H9 (cell line): ENCODE data around the gene ZWILCH. TPM values are rescaled to one million over a fixed set of nuclear protein-coding genes. Genes with fewer than 3 reads are reported as not detected.

Source experiments
- DNase-seq: peaks from one replicate; pipeline ENCODE4 v3.0.0-alpha.2; 2017
- H2AFZ ChIP-seq: one replicate; pipeline ENCODE4 v1.6.1; 2013; ENCODE audit warnings: mild to moderate bottlenecking, low read length, control low read depth, moderate library complexity
- H2AK5ac ChIP-seq: 2 replicates; pipeline ENCODE4 v1.6.1; 2013; ENCODE audit warnings: low read length, control low read depth, mixed read lengths; ENCODE audit not compliant: insufficient read length
- H2BK120ac ChIP-seq: one replicate; pipeline ENCODE4 v1.6.1; 2013; ENCODE audit warnings: low read depth, mild to moderate bottlenecking, low read length, control low read depth, inconsistent platforms; ENCODE audit not compliant: poor library complexity, severe bottlenecking
- H2BK12ac ChIP-seq: 2 replicates; pipeline ENCODE4 v1.6.1; 2013; ENCODE audit warnings: low read length, control low read depth, mixed read lengths, low read depth; ENCODE audit not compliant: insufficient read length
- H2BK15ac ChIP-seq: 2 replicates; pipeline ENCODE4 v1.6.1; 2013; ENCODE audit warnings: low read depth, low read length, control low read depth
- H2BK20ac ChIP-seq: one replicate; pipeline ENCODE4 v1.6.1; 2013; ENCODE audit warnings: low read depth, mild to moderate bottlenecking, low read length, control low read depth, inconsistent platforms; ENCODE audit not compliant: poor library complexity, severe bottlenecking
- H2BK5ac ChIP-seq: 2 replicates; pipeline ENCODE4 v1.6.1; 2013; ENCODE audit warnings: low read length, control low read depth, mixed read lengths; ENCODE audit not compliant: insufficient read length
- H3K14ac ChIP-seq: 2 replicates; pipeline ENCODE4 v1.6.1; 2013; ENCODE audit warnings: low read length, control low read depth; ENCODE audit not compliant: insufficient read depth
- H3K18ac ChIP-seq: 2 replicates; pipeline ENCODE4 v1.6.1; 2013; ENCODE audit warnings: low read depth, mild to moderate bottlenecking, mixed read lengths, low read length, control low read depth; ENCODE audit not compliant: insufficient read length
- H3K23ac ChIP-seq: 2 replicates; pipeline ENCODE4 v1.6.1; 2013; ENCODE audit warnings: low read length, control low read depth, mixed read lengths, low read depth; ENCODE audit not compliant: insufficient read length
- H3K23me2 ChIP-seq: 2 replicates; pipeline ENCODE4 v1.6.1; 2013; ENCODE audit warnings: low read depth, mild to moderate bottlenecking, mixed read lengths, low read length, control low read depth; ENCODE audit not compliant: insufficient read length, poor library complexity, severe bottlenecking
- H3K27ac ChIP-seq: 2 replicates; pipeline ENCODE4 v1.5.1; 2013; ENCODE audit warnings: low read length, control low read depth, mixed read lengths, low read depth; ENCODE audit not compliant: insufficient read length
- H3K27me3 ChIP-seq: 2 replicates; pipeline ENCODE4 v1.6.1; 2013; ENCODE audit warnings: low read length, control low read depth, inconsistent platforms; ENCODE audit not compliant: insufficient read depth
- H3K4ac ChIP-seq: 2 replicates; pipeline ENCODE4 v1.6.1; 2013; ENCODE audit warnings: low read depth, mild to moderate bottlenecking, control low read depth, inconsistent platforms, low read length, moderate library complexity
- H3K4me1 ChIP-seq: 2 replicates; pipeline ENCODE4 v1.6.1; 2013; ENCODE audit warnings: low read length, control low read depth, inconsistent platforms; ENCODE audit not compliant: insufficient read depth
- H3K4me2 ChIP-seq: 2 replicates; pipeline ENCODE4 v1.6.1; 2013; ENCODE audit warnings: low read length, control low read depth, mixed read lengths; ENCODE audit not compliant: insufficient read length, insufficient read depth
- H3K56ac ChIP-seq: 2 replicates; pipeline ENCODE4 v1.6.1; 2013; ENCODE audit warnings: low read depth, mild to moderate bottlenecking, mixed read lengths, low read length, control low read depth; ENCODE audit not compliant: insufficient read length
- H3K79me1 ChIP-seq: 2 replicates; pipeline ENCODE4 v1.6.1; 2013; ENCODE audit warnings: low read depth, mild to moderate bottlenecking, moderate library complexity, low read length, control low read depth, inconsistent platforms; ENCODE audit not compliant: insufficient read depth, poor library complexity, severe bottlenecking
- H3K79me2 ChIP-seq: 2 replicates; pipeline ENCODE4 v1.6.1; 2013; ENCODE audit warnings: low read length, control low read depth, inconsistent platforms; ENCODE audit not compliant: insufficient read depth
- H3K9ac ChIP-seq: 2 replicates; pipeline ENCODE4 v1.6.1; 2013; ENCODE audit warnings: low read length, control low read depth, mixed read lengths; ENCODE audit not compliant: insufficient read length; ENCODE audit errors: extremely low read depth
- H3K9me3 ChIP-seq: one replicate; pipeline ENCODE4 v1.6.1; 2013; ENCODE audit warnings: low read depth, low read length, inconsistent platforms; ENCODE audit not compliant: control insufficient read depth
- H3T11ph ChIP-seq: one replicate; pipeline ENCODE4 v1.6.1; 2013; ENCODE audit warnings: mild to moderate bottlenecking, low read length, control low read depth, inconsistent platforms
- H4K20me1 ChIP-seq: one replicate; pipeline ENCODE4 v1.6.1; 2013; ENCODE audit not compliant: control insufficient read depth, insufficient read length, insufficient read depth
- H4K5ac ChIP-seq: 2 replicates; pipeline ENCODE4 v1.6.1; 2013; ENCODE audit warnings: low read depth, mild to moderate bottlenecking, mixed read lengths, low read length, control low read depth; ENCODE audit not compliant: insufficient read length
- H4K8ac ChIP-seq: replicated peaks from 2 replicates; pipeline ENCODE4 v1.6.1; 2013; ENCODE audit warnings: low read length, control low read depth, mixed read lengths, low read depth; ENCODE audit not compliant: insufficient read length
- H4K91ac ChIP-seq: 2 replicates; pipeline ENCODE4 v1.6.1; 2013; ENCODE audit warnings: low read depth, mild to moderate bottlenecking, moderate library complexity, mixed read lengths, low read length, control low read depth; ENCODE audit not compliant: insufficient read length
- H3K27ac Mint-ChIP-seq, 3 experiments: 2 replicates in 2 of 3; 3 replicates in 1 of 3; pipeline ENCODE4 v1.8.0; 2020 to 2021; ENCODE audit warnings: mixed read lengths in 3 of 3, mild to moderate bottlenecking in 1 of 3, moderate library complexity in 1 of 3
- H3K27me3 Mint-ChIP-seq: 2 replicates; pipeline ENCODE4 v1.8.0; 2021; ENCODE audit warnings: low read depth, mild to moderate bottlenecking, moderate library complexity, mixed read lengths
- H3K36me3 Mint-ChIP-seq, 3 experiments: 2 replicates in 2 of 3; 3 replicates in 1 of 3; pipeline ENCODE4 v1.8.0; 2020 to 2021; ENCODE audit warnings: low read depth in 3 of 3, mixed read lengths in 3 of 3; ENCODE audit not compliant: insufficient read depth in 1 of 3
- H3K4me1 Mint-ChIP-seq, 2 experiments: 2 replicates each; pipeline ENCODE4 v1.8.0; 2020; ENCODE audit warnings: mixed read lengths in 2 of 2
- H3K4me3 Mint-ChIP-seq, 2 experiments: 2 replicates in 1 of 2; 3 replicates in 1 of 2; pipeline ENCODE4 v1.8.0; 2020 to 2021; ENCODE audit warnings: mild to moderate bottlenecking in 2 of 2, mixed read lengths in 2 of 2, moderate library complexity in 1 of 2
- H3K9me3 Mint-ChIP-seq, 2 experiments: 2 replicates in 1 of 2; 3 replicates in 1 of 2; pipeline ENCODE4 v1.8.0; 2020; ENCODE audit warnings: mild to moderate bottlenecking in 2 of 2, mixed read lengths in 2 of 2, moderate library complexity in 1 of 2
- CTCF ChIP-seq: fragments of 200-600 bp; sonication (generic); conservative IDR thresholded peaks from 3 replicates; pipeline ENCODE4 v1.8.0; 2021; ENCODE audit warnings: antibody characterized with exemption, mild to moderate bottlenecking
- WGBS: extraction: QIAGEN DNeasy Blood & Tissue Kit; methylation state at CpG from one replicate; pipeline ENCODE4 v1.1.7; 2013; ENCODE audit warnings: missing lambda C conversion rate, low lambda C conversion rate, mixed read lengths; ENCODE audit not compliant: insufficient read length; ENCODE audit errors: extremely low coverage; 5-methylcytosine and 5-hydroxymethylcytosine counted together
- long read RNA-seq: library from polyadenylated mRNA; unstranded; transcript quantifications from one replicate; pipeline ENCODE4 v2.0.0, GENCODE V29; 2020
- total RNA-seq: library from RNA; stranded (reverse); gene quantifications from 2 replicates; pipeline ENCODE4 v1.2.1, GENCODE V29; 2021

The ZWILCH gene
- total RNA-seq = 47.2 and 48.0 TPM in 2 replicates
- long read RNA-seq, transcript ZWILCH-203 (18 exons, 2,206 nt) = minor isoform, 10 of 543 reads
- long read RNA-seq, transcript ZWILCH-202 (19 exons, 3,256 nt) = minor isoform, 75 of 543 reads
- long read RNA-seq, transcript ZWILCH-201 (19 exons, 3,960 nt) = major isoform, 198 of 543 reads
- long read RNA-seq, partial matches to known transcripts = 216 of 543 reads
- long read RNA-seq, other reads (novel, unspliced or antisense) = 44 of 543 reads

DNA sequence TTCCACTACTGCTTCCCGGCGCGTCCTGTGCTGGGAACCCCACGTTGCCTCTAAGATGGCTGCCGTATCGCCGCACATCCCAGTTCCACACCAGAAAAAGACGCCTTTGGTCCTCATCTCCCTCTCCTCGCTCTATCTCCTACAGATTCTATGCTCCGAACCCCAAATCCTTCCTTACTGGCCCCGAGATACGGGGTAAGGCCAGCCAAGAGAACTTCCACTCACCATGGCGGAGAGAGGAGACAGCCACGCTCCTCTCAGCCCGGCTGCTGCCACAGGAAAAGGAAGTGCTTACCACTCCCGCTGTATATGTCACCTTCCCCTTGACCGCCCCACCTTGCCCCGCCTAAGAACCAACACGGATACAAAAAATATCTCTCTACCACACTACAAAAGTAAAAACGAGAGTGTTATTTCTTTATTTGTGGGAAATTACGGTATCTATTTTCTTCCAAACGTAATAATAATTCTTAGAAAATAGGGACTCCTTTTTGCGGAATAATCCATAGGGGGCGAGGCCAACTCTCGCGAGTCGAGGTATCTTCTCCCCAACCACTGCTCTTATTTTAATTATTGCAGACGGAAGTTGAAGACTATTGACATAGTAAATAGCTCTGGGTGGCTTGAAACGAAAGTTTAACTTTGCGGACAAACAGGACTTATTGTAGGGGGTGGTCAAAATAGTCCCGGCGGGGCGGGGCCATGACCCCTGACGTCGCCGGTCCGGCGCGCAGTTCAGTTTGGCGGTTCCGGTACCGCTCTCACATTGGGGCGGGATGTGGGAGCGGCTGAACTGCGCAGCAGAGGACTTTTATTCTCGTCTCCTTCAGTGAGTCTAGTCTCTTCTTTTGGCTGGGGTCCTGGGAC is at the start of gene ZWILCH, which contains the start of gene RPL4:
Gene ZWILCH (plus strand): TSS at position 764 of the 867 bp plus-strand sequence. CDS start 13 bp downstream, at position 777.
Gene RPL4 (minus strand): TSS at position 293 of the 867 bp plus-strand sequence. CDS start 65 bp downstream, at position 228.
- Histone ChIP-seq H3K4me2 (peak within 1 kb of the TSS; percentile 87), H3K23ac (no peak within 1 kb of the TSS), H3K14ac (peak within 1 kb of the TSS; percentile 95), H2BK120ac (no peak within 1 kb of the TSS), H2BK12ac (no peak within 1 kb of the TSS), H3K4me1 (no peaks in the 10 kb centered on the region), H2BK5ac (peak within 1 kb of the TSS; percentile 3), H3K9me3 (no peaks in the 10 kb centered on the region), H3K27me3 (no peaks in the 10 kb centered on the region), H3K23me2 (no peaks in the 10 kb centered on the region), H3K18ac (peak within 1 kb of the TSS; percentile 92), H3K79me2 (peaks cover 31% of the 10 kb centered on the region; the same call in 1 of the 2 replicates), H4K91ac (no peak within 1 kb of the TSS), H3K27ac (peak within 1 kb of the TSS; percentile 47), H3T11ph (no peak within 1 kb of the TSS), H3K56ac (peak within 1 kb of the TSS; percentile 13), H3K9ac (peak within 1 kb of the TSS; percentile 96), H2AFZ (no peak within 1 kb of the TSS), H4K8ac (no peak within 1 kb of the TSS), H3K4ac (no peak within 1 kb of the TSS; the same call in 1 of the 2 replicates), H2BK20ac (no peak within 1 kb of the TSS), H2AK5ac (no peak within 1 kb of the TSS), H3K79me1 (no peaks in the 10 kb centered on the region), H4K5ac (peak within 1 kb of the TSS; percentile 39), H4K20me1 (no peaks in the 10 kb centered on the region), H2BK15ac (no peak within 1 kb of the TSS)
- H3K36me3 Mint-ChIP-seq = peaks cover 45 to 60% (median 59%) of the 10 kb centered on the region in 3 experiments
- TF ChIP-seq CTCF = no peak
- peak; percentile 75 for DNase-seq
- no CpG with 5 or more reads among the region's 46 CpGs for WGBS
- no peaks in the 10 kb centered on the region; a peak in 2 of 5 replicates for H3K9me3 Mint-ChIP-seq
- H3K4me1 Mint-ChIP-seq = peaks cover 22 to 32% of the 10 kb centered on the region in 2 experiments
- H3K27ac Mint-ChIP-seq = peak within 1 kb of the TSS; percentile 98 to 100 (median 100)
- H3K4me3 Mint-ChIP-seq = peak within 1 kb of the TSS; percentile 98 to 100
- no peaks in the 10 kb centered on the region for H3K27me3 Mint-ChIP-seq
